Lung (tissue), 12 donors: ENCODE data around the gene RASAL2. TPM values are rescaled to one million over a fixed set of nuclear protein-coding genes. Genes with fewer than 3 reads are reported as not detected.

ENCODE experiments used
- ATAC-seq: fragments of 200-7000 bp; cut with Tn5 transposase; one replicate; pipeline ENCODE4 v1.9.1; 2020; ENCODE audit warnings: moderate number of reproducible peaks; ENCODE audit not compliant: insufficient read depth, low FRiP score
- DNase-seq, 3 donors: peaks; one replicate each; pipeline ENCODE4 v3.0.0-alpha.2; 2013 to 2017
- H3K27ac ChIP-seq, 2 donors: one replicate each; pipeline ENCODE4 v1.5.1; 2013; ENCODE audit warnings: mild to moderate bottlenecking in 2 of 2, moderate library complexity in 2 of 2, control low read depth in 1 of 2, inconsistent platforms in 1 of 2, low read depth in 1 of 2, low read length in 1 of 2
- H3K27me3 ChIP-seq, 3 donors: one replicate each; pipeline ENCODE4 v1.5.1; 2013; ENCODE audit warnings: low read length in 2 of 3; ENCODE audit not compliant: control insufficient read depth in 3 of 3, insufficient read depth in 3 of 3
- H3K36me3 ChIP-seq, 4 donors: one replicate each; pipeline ENCODE4 v1.5.1; 2013; ENCODE audit warnings: low read length in 4 of 4, mild to moderate bottlenecking in 1 of 4, moderate library complexity in 1 of 4; ENCODE audit not compliant: control insufficient read depth in 4 of 4, insufficient read depth in 4 of 4
- H3K4me1 ChIP-seq, 5 donors: one replicate each; pipeline ENCODE4 v1.5.1; 2013; ENCODE audit warnings: low read length in 5 of 5, mild to moderate bottlenecking in 2 of 5, moderate library complexity in 1 of 5; ENCODE audit not compliant: control insufficient read depth in 5 of 5, insufficient read depth in 5 of 5
- H3K4me3 ChIP-seq: one replicate; pipeline ENCODE4 v1.5.1; 2013; ENCODE audit warnings: mild to moderate bottlenecking, control low read depth, moderate library complexity
- H3K9ac ChIP-seq, 2 donors: one replicate each; pipeline ENCODE4 v1.5.1; 2013; ENCODE audit warnings: low read length in 2 of 2, control low read depth in 1 of 2; ENCODE audit not compliant: insufficient read depth in 1 of 2
- H3K9me3 ChIP-seq, 4 donors: one replicate each; pipeline ENCODE4 v1.5.1; 2013; ENCODE audit warnings: low read length in 3 of 4, mild to moderate bottlenecking in 1 of 4, moderate library complexity in 1 of 4; ENCODE audit not compliant: control insufficient read depth in 4 of 4, insufficient read depth in 3 of 4
- WGBS, 2 donors: extraction: QIAGEN DNeasy Blood & Tissue Kit; methylation state at CpG; one replicate each; pipeline ENCODE4 v1.1.7; 2013; 5-methylcytosine and 5-hydroxymethylcytosine counted together
- polyA plus RNA-seq, 2 donors: library from polyadenylated mRNA; stranded (reverse); fragments of 200-250 nt; gene quantifications; one replicate each; pipeline ENCODE4 v1.2.1, GENCODE V29; 2013
- total RNA-seq, 2 donors: library from RNA; depleted of rRNA in 1 of 2; stranded (reverse); fragments of >200 nt in 1 of 2; gene quantifications; one replicate each; pipeline ENCODE4 v1.2.1, GENCODE V29; 2014 to 2021
- TF ChIP-seq, protein P1 (sequence below): IDR thresholded peaks from 2 replicates; pipeline ENCODE4 v1.5.1; 2012; ENCODE audit warnings: mild to moderate bottlenecking; ENCODE audit errors: control extremely low read depth, extremely low read depth
- donor health status: control.
- donor health status: control.
- donor health status: Bipolar disorder and iron deficiency.
- donor health status: healthy.
- donor health status: DM: yes; HTN: yes; CAD: no.

The RASAL2 gene
- total and polyA plus RNA-seq, 4 donors: 4.9 to 34.8 (median 15.8) TPM

DNA sequence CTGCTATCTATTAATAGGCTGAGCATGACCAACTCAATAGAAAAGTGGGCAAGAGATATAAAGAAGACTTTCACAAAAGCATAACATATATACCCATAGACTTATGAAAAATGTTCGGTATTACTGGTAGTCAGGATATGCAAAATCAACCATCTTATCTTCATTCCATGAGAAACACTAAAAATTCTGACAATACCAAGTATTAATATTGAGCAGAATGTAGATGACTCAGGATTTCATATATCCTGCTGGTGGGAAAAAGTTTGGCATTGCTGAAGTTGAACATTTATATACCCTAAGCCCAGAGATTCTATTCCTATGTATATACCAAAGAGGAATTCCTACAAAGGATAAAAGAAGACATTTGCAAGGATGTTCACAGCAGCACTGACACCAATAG is 264.6 kb downstream of the RASAL2 start:
- Histone ChIP-seq H3K9me3 (no peaks in the 10 kb centered on the region), H3K36me3 (no peaks in the 10 kb centered on the region), H3K27me3 (no peaks in the 10 kb centered on the region), H3K9ac (no peak overlapping the region), H3K4me1 (peaks cover 0 to 12% (median 0%) of the 10 kb centered on the region in 5 donors), H3K4me3 (no peak overlapping the region), H3K27ac (no peak overlapping the region)
- WGBS, 2 donors: 95 to 97% methylated on average over 1 of the region's 1 CpG
- TF ChIP-seq, protein P1, sequence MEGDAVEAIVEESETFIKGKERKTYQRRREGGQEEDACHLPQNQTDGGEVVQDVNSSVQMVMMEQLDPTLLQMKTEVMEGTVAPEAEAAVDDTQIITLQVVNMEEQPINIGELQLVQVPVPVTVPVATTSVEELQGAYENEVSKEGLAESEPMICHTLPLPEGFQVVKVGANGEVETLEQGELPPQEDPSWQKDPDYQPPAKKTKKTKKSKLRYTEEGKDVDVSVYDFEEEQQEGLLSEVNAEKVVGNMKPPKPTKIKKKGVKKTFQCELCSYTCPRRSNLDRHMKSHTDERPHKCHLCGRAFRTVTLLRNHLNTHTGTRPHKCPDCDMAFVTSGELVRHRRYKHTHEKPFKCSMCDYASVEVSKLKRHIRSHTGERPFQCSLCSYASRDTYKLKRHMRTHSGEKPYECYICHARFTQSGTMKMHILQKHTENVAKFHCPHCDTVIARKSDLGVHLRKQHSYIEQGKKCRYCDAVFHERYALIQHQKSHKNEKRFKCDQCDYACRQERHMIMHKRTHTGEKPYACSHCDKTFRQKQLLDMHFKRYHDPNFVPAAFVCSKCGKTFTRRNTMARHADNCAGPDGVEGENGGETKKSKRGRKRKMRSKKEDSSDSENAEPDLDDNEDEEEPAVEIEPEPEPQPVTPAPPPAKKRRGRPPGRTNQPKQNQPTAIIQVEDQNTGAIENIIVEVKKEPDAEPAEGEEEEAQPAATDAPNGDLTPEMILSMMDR: no peak
- no peak for DNase-seq
- ATAC-seq: no peak

DNA sequence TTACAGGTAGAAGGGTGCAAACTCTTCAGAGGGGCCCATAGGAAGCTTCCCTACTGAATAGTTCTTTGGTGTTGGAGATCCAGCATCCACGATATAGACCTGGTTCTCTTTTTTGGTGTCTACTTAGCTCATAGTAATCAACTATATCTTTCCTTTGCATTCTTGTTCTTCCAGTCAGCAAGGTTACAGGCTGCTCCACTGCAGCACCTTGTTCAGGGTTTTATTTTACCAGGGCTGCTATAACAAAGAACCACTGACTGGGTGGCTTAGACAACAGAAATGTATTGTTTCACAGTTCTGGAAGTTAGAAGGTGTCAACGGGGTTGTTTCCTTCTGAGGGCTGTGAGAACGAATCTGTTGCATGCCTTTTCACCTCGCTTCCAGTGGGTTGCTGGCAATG is 266.5 kb downstream of the RASAL2 start:
- no peak overlapping the region for H3K27ac ChIP-seq
- TF ChIP-seq, protein P1: no peak
- H3K36me3 ChIP-seq: no peaks in the 10 kb centered on the region
- H3K9ac ChIP-seq: no peak overlapping the region
- DNase-seq (no peak), ATAC-seq (no peak)
- no peaks in the 10 kb centered on the region for H3K27me3 ChIP-seq
- H3K9me3 ChIP-seq: no peaks in the 10 kb centered on the region
- WGBS, 2 donors: 86 to 91% methylated on average over 4 of the region's 4 CpGs
- H3K4me3 ChIP-seq: no peak overlapping the region
- H3K4me1 ChIP-seq: peaks cover 0 to 12% (median 0%) of the 10 kb centered on the region in 5 donors

DNA sequence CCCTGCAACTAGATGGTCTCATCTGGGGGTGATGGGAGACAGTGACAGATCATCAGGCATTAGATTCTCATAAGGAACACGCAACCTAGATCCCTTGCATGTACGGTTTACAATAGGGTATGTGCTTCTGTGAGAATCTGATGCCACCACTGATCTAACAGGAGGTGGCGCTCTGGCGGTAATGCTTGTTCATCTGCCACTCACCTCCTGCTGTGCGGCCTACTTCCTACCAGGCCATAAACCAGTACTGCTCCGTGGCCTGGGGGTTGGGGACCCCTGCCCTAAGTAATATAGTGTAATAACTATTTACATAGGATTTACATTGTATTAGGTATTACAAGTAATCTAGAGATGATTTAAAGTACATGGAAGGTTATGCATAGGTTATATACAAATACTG is 267.9 kb downstream of the RASAL2 start:
- H3K27me3 ChIP-seq: no peaks in the 10 kb centered on the region
- TF ChIP-seq, protein P1: no peak
- DNase-seq (no peak), ATAC-seq (no peak)
- H3K27ac ChIP-seq: no peak overlapping the region
- H3K9ac ChIP-seq: no peak overlapping the region
- no peaks in the 10 kb centered on the region for H3K36me3 ChIP-seq
- 98 to 99% methylated on average over 6 of the region's 6 CpGs for WGBS, 2 donors
- H3K4me1 ChIP-seq: peaks cover 0 to 12% (median 0%) of the 10 kb centered on the region in 5 donors
- no peaks in the 10 kb centered on the region for H3K9me3 ChIP-seq
- H3K4me3 ChIP-seq: no peak overlapping the region

DNA sequence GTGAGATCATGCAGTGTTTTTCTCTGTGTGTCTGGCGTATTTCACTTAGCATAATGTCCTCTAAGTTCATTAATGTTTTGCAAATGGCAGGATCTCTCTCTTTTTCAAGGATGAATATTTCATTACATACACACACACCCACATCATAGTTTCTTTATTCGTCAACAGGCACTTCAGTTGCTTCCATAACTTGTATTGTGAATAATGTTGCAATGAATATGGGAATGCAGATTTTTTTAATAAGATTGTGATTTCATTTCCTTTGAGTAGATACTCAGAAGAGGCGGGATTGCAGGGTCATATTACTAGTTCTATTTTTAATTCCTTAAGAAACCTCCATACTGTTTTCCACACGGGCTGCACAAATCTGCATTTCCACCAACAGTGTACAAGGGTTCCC is 268.8 kb downstream of the RASAL2 start:
- WGBS, 2 donors: 85 to 88% methylated on average over 4 of the region's 4 CpGs
- TF ChIP-seq, protein P1: no peak

More for the DNA sequence above, 268.8 kb downstream of the RASAL2 start:
- Histone ChIP-seq H3K27me3 (no peaks in the 10 kb centered on the region), H3K4me3 (no peak overlapping the region), H3K9ac (no peak overlapping the region), H3K4me1 (peaks cover 0 to 12% (median under 1%) of the 10 kb centered on the region in 5 donors), H3K27ac (no peak overlapping the region), H3K9me3 (no peaks in the 10 kb centered on the region), H3K36me3 (no peaks in the 10 kb centered on the region)
- ATAC-seq: no peak
- no peak for DNase-seq
